ENCODE results near the gene CNTNAP2. TPM values are rescaled to one million over a fixed set of nuclear protein-coding genes. Genes with fewer than 3 reads are reported as not detected.

CNTNAP2 gene
- total and polyA plus RNA-seq, 9 of the 15 experiments (the other 6 are each of a cell fraction or from before 2014, with no cell fraction given): 0.04 to 0.62 (median 0.09) TPM; not detected in 4

DNA sequence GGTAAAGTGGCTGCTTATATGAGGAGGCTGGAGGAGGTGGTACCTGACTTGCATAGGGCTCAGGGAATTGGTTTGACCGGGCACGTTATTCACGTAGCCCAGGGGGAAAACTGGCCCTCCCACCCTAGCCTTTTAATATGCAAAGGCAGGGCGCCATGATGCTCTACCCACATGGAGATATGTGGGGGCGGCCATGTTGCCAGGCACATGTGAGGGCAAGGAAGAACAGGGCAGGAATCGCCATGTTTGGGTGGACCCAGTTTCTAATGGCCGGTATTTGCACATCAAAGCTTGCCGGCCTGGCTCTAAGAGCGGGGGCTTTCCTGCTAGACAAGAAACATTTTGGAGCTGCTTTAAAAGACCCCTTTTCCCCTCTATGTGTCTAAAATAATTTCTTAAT, 1524.2 kb downstream of the CNTNAP2 start:
- Histone ChIP-seq H3K27me3 (ENCODE audit: control insufficient read depth in 2 of 2, insufficient read depth in 2 of 2, low read length in 2 of 2) (no peaks in the 10 kb centered on the region), H3K9me3 (replicated peaks; ENCODE audit: control insufficient read depth, insufficient read depth, low read depth, low read length) (0 out of 2 replicates have a peak, but pooled peaks cover 3% of the 10 kb centered on the region), H3K79me2 (ENCODE audit: control insufficient read depth, insufficient read depth, low read length) (no peaks in the 10 kb centered on the region), H3K4me2 (ENCODE audit: insufficient read depth, low read length) (no peak overlapping the region), H3K4me1 (replicated peaks in 1 of 2; ENCODE audit: control insufficient read depth in 2 of 2, insufficient read depth in 2 of 2, low read length in 2 of 2) (no peaks in the 10 kb centered on the region), H3K9ac (ENCODE audit: insufficient read depth in 1 of 2, low read depth in 2 of 2, low read length in 2 of 2) (no peak overlapping the region), H2AFZ (ENCODE audit: low read depth, low read length) (no peak overlapping the region), H3K4me3 (no peak overlapping the region), H4K20me1 (replicated peaks; ENCODE audit: control insufficient read depth, insufficient read depth, low read length) (no peaks in the 10 kb centered on the region), H3K36me3 (ENCODE audit: control insufficient read depth, insufficient read depth, low read length) (no peaks in the 10 kb centered on the region), H3K9me1 (ENCODE audit: control insufficient read depth, insufficient read depth, low read length) (no peaks in the 10 kb centered on the region), H3K27ac (ENCODE audit: extremely low read depth, low read depth, low read length) (no peak overlapping the region)
- FAIRE-seq (no peak), ATAC-seq (no peak), DNase-seq (ENCODE audit: extremely low read depth in 1 of 4, low spot score in 3 of 4) (no peak)
- no peak for TF ChIP-seq ZFP30 (CRISPR knock-in tag; IDR thresholded peaks at IDR 0.05; ENCODE audit: borderline replicate concordance)
- TF ChIP-seq, protein P1, sequence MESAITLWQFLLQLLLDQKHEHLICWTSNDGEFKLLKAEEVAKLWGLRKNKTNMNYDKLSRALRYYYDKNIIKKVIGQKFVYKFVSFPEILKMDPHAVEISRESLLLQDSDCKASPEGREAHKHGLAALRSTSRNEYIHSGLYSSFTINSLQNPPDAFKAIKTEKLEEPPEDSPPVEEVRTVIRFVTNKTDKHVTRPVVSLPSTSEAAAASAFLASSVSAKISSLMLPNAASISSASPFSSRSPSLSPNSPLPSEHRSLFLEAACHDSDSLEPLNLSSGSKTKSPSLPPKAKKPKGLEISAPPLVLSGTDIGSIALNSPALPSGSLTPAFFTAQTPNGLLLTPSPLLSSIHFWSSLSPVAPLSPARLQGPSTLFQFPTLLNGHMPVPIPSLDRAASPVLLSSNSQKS (CRISPR knock-in tag; IDR thresholded peaks at IDR 0.05): no peak
- no peak for TF ChIP-seq POLR3G (IDR thresholded peaks at IDR 0.05; ENCODE audit: extremely low read depth, insufficient read length, insufficient replicate concordance)
- TF ChIP-seq, protein P2, sequence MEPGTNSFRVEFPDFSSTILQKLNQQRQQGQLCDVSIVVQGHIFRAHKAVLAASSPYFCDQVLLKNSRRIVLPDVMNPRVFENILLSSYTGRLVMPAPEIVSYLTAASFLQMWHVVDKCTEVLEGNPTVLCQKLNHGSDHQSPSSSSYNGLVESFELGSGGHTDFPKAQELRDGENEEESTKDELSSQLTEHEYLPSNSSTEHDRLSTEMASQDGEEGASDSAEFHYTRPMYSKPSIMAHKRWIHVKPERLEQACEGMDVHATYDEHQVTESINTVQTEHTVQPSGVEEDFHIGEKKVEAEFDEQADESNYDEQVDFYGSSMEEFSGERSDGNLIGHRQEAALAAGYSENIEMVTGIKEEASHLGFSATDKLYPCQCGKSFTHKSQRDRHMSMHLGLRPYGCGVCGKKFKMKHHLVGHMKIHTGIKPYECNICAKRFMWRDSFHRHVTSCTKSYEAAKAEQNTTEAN (CRISPR knock-in tag; IDR thresholded peaks at IDR 0.05): no peak
- TF ChIP-seq, protein P3, sequence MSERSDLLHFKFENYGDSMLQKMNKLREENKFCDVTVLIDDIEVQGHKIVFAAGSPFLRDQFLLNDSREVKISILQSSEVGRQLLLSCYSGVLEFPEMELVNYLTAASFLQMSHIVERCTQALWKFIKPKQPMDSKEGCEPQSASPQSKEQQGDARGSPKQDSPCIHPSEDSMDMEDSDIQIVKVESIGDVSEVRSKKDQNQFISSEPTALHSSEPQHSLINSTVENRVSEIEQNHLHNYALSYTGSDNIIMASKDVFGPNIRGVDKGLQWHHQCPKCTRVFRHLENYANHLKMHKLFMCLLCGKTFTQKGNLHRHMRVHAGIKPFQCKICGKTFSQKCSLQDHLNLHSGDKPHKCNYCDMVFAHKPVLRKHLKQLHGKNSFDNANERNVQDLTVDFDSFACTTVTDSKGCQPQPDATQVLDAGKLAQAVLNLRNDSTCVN (CRISPR knock-in tag; IDR thresholded peaks at IDR 0.05): no peak
- TF ChIP-seq ZNF584 (CRISPR knock-in tag; IDR thresholded peaks at IDR 0.05; ENCODE audit: low read depth): no peak
- TF ChIP-seq SMAD3 (CRISPR knock-in tag; conservative IDR thresholded peaks at IDR 0.05): no peak
- no peak for TF ChIP-seq KLF6 (CRISPR knock-in tag; IDR thresholded peaks at IDR 0.05; ENCODE audit: borderline replicate concordance)
- TF ChIP-seq, protein P4, sequence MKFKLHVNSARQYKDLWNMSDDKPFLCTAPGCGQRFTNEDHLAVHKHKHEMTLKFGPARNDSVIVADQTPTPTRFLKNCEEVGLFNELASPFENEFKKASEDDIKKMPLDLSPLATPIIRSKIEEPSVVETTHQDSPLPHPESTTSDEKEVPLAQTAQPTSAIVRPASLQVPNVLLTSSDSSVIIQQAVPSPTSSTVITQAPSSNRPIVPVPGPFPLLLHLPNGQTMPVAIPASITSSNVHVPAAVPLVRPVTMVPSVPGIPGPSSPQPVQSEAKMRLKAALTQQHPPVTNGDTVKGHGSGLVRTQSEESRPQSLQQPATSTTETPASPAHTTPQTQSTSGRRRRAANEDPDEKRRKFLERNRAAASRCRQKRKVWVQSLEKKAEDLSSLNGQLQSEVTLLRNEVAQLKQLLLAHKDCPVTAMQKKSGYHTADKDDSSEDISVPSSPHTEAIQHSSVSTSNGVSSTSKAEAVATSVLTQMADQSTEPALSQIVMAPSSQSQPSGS (CRISPR knock-in tag; IDR thresholded peaks at IDR 0.05): no peak
- no TSS peak for BruUV-seq (replicated peaks)
- intact Hi-C loops (cut with micrococcal nuclease) (no loop called here), in situ Hi-C loops (cut with MboI) (no loop called here)
- ChIA-PET POLR2A (no interaction called here), CTCF (ENCODE audit: low intra/inter-chr PET ratio) (no interaction called here)
- 0% methylated on average over 9 of the region's 9 CpGs for WGBS (ENCODE audit: insufficient coverage, low coverage, missing lambda C conversion rate)
